Colonic mucosa (tissue), 4 donors: ENCODE measurements around the gene MOSMO. TPM values are rescaled to one million over a fixed set of nuclear protein-coding genes. Genes with fewer than 3 reads are reported as not detected.

Source experiments
- DNase-seq: peaks from one replicate; pipeline ENCODE4 v3.0.0-alpha.2; 2020
- H3K27ac ChIP-seq: fragments of 200-600 bp; one replicate; pipeline ENCODE4 v1.8.0; 2021
- H3K27me3 ChIP-seq: fragments of 200-600 bp; one replicate; pipeline ENCODE4 v1.8.0; 2021
- H3K36me3 ChIP-seq: fragments of 200-600 bp; one replicate; pipeline ENCODE4 v1.8.0; 2021
- H3K4me1 ChIP-seq: fragments of 200-600 bp; one replicate; pipeline ENCODE4 v1.8.0; 2021; ENCODE audit warnings: mild to moderate bottlenecking
- H3K4me3 ChIP-seq: fragments of 200-600 bp; one replicate; pipeline ENCODE4 v1.8.0; 2021
- H3K9ac ChIP-seq, 2 donors: one replicate each; pipeline ENCODE4 v1.7.0; 2013; ENCODE audit warnings: control low read depth in 2 of 2, low read depth in 2 of 2, low read length in 2 of 2
- H3K9me3 ChIP-seq: fragments of 200-600 bp; one replicate; pipeline ENCODE4 v1.8.0; 2021
- intact Hi-C: fragments of 100-400 bp; cut with DNase I; formaldehyde crosslinking; loops from one replicate; pipeline ENCODE4 v1.14.1; 2022
- total RNA-seq, 2 donors: library from RNA; stranded (reverse); fragmentation: NEBNext Ultra II Directional in 1 of 2; extraction: Animal tissue kit (Norgen Biotek cat#: 25700) in 1 of 2; gene quantifications; one replicate each; pipeline ENCODE4 v1.2.1, GENCODE V29; 2021
- TF ChIP-seq, protein P1 (sequence below): fragments of 200-600 bp; IDR thresholded peaks from one replicate; pipeline ENCODE4 v1.8.0; 2022; ENCODE audit warnings: antibody characterized with exemption, mild to moderate bottlenecking
- donor health status: healthy.
- donor health status: DM: no; HTN: no; CAD: no.
- donor health status: DM: no; HTN: no; CAD: no.

Gene MOSMO
- total RNA-seq, 2 donors from 2014 or later, result 6.4 to 9.2 TPM

- H3K27ac ChIP-seq, result no peak overlapping the region
- intact Hi-C loops, result loop anchor here (2.0 to 10.0 kb wide), 2 partner anchors 78 to 292 kb away; partner anchors contain the start of gene POLR3E
- H3K27me3 ChIP-seq, result no peaks in the 10 kb centered on the region
Observed at GRCh38 chr16:22003195-22003594, 4.7 kb upstream of the MOSMO start.

DNA sequence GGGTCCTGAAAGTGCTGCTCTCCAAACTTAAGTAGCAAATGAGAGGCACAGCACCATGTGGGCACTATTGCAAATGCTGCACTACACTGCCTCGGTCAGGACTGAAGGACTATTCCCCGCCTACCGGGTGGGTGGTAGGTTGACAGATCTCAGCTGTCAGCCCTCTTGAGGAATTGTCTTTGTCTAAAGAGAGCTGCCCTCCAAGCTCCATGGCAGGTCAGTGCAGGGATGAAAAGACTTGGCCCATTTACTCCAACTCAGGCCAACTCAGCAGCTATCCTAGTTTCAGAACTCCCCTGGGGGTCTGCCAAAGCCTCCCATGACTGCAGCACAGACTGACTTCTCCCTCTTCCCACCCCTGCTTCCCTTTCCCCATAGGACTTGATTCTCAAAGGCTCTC lies 3.6 kb upstream of the MOSMO start:
- Histone ChIP-seq H3K9ac (no peak overlapping the region), H3K9me3 (no peaks in the 10 kb centered on the region), H3K4me3 (no peak overlapping the region), H3K27me3 (no peaks in the 10 kb centered on the region), H3K4me1 (peaks cover 16% of the 10 kb centered on the region), H3K27ac (no peak overlapping the region), H3K36me3 (no peaks in the 10 kb centered on the region)
- TF ChIP-seq, protein P1, sequence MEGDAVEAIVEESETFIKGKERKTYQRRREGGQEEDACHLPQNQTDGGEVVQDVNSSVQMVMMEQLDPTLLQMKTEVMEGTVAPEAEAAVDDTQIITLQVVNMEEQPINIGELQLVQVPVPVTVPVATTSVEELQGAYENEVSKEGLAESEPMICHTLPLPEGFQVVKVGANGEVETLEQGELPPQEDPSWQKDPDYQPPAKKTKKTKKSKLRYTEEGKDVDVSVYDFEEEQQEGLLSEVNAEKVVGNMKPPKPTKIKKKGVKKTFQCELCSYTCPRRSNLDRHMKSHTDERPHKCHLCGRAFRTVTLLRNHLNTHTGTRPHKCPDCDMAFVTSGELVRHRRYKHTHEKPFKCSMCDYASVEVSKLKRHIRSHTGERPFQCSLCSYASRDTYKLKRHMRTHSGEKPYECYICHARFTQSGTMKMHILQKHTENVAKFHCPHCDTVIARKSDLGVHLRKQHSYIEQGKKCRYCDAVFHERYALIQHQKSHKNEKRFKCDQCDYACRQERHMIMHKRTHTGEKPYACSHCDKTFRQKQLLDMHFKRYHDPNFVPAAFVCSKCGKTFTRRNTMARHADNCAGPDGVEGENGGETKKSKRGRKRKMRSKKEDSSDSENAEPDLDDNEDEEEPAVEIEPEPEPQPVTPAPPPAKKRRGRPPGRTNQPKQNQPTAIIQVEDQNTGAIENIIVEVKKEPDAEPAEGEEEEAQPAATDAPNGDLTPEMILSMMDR, result no peak
- DNase-seq, result no peak
- intact Hi-C loops, result loop anchor here (10.0 kb wide), 1 partner anchor 290 kb away; the partner anchor contains the start of gene POLR3E

More at GRCh38 chr16:22003195-22003594, 4.7 kb upstream of the MOSMO start:
- Histone ChIP-seq H3K4me3 (no peak overlapping the region), H3K36me3 (no peaks in the 10 kb centered on the region), H3K9ac (no peak overlapping the region), H3K9me3 (no peaks in the 10 kb centered on the region), H3K4me1 (peaks cover 10% of the 10 kb centered on the region)
- TF ChIP-seq, protein P1, result no peak
- no peak for DNase-seq

GRCh38 chr16:22005746-22006145 lies 2.2 kb upstream of the MOSMO start:
- Histone ChIP-seq H3K36me3 (no peaks in the 10 kb centered on the region), H3K9ac (no peak overlapping the region), H3K27ac (no peak overlapping the region), H3K4me3 (no peak overlapping the region), H3K27me3 (no peaks in the 10 kb centered on the region), H3K9me3 (no peaks in the 10 kb centered on the region), H3K4me1 (peaks cover 16% of the 10 kb centered on the region)
- TF ChIP-seq, protein P1, result no peak
- intact Hi-C loops, result loop anchor here (10.0 kb wide), 1 partner anchor 289 kb away; the partner anchor contains the start of gene POLR3E
- no peak for DNase-seq

GRCh38 chr16:22006636-22007035 lies 1.3 kb upstream of the MOSMO start:
- Histone ChIP-seq H3K27ac (no peak overlapping the region), H3K4me3 (no peak overlapping the region), H3K4me1 (peaks cover 15% of the 10 kb centered on the region), H3K27me3 (no peaks in the 10 kb centered on the region), H3K36me3 (no peaks in the 10 kb centered on the region), H3K9ac (no peak overlapping the region), H3K9me3 (no peaks in the 10 kb centered on the region)
- intact Hi-C loops, result loop anchor here (10.0 kb wide), 1 partner anchor 288 kb away; the partner anchor contains the start of gene POLR3E
- no peak for DNase-seq
- TF ChIP-seq, protein P1, result no peak

DNA sequence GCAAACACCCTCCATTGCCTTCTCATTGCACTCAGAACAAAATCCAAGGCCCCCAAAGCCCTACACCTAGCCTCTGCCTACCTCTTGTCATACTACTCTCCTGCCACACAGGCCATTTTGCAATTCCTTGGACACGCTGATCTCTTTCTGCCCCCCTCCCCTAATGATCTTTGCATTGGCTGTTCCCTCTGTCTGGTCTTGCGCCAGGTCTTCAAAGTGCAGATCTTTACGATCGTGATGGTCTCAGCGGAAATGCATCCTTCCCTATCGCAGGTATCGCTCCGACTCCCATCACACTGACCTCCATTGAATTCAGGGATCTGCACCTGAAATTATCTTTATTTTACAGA lies 777 bp upstream of the MOSMO start:
- H3K4me1 ChIP-seq, result peaks cover 15% of the 10 kb centered on the region
- intact Hi-C loops, result loop anchor here (10.0 kb wide), 1 partner anchor 288 kb away; the partner anchor contains the start of gene POLR3E
- no peak for DNase-seq
- no peak overlapping the region for H3K27ac ChIP-seq
- H3K36me3 ChIP-seq, result no peaks in the 10 kb centered on the region
- peak overlapping the region; percentile 74 to 83 for H3K9ac ChIP-seq
- TF ChIP-seq, protein P1, result no peak
- H3K4me3 ChIP-seq, result peak overlapping the region; percentile 87
- H3K27me3 ChIP-seq, result no peaks in the 10 kb centered on the region
- no peaks in the 10 kb centered on the region for H3K9me3 ChIP-seq
